Caco-2 (cell line): ENCODE results near the gene USP9X. TPM values are rescaled to one million over a fixed set of nuclear protein-coding genes. Genes with fewer than 3 reads are reported as not detected.
"Not testable (repeated sequence)": the region's sequence is repeated elsewhere in the genome, so short reads cannot be mapped to it uniquely, and the experiment has no call there.

Experiments
- BruUV-seq: library from RNA; stranded (reverse); fragments of 400-500 nt; replicated peaks from 2 replicates; lab custom pipeline; 2021; lab: Mats Ljungman, UMichigan
- CTCF ChIA-PET: fragments of 300-600 bp; sonication (Branson Sonifier 250); formaldehyde crosslinking; loops from one replicate; lab custom pipeline; 2022; ENCODE audit warnings: antibody characterized with exemption; lab: Charles Lee
- POLR2A ChIA-PET: fragments of 300-600 bp; sonication (Branson Sonifier 250); formaldehyde crosslinking; loops from one replicate; lab custom pipeline; 2022; ENCODE audit warnings: antibody characterized with exemption; lab: Charles Lee
- DNase-seq, 2 experiments: peaks; one replicate each; pipeline versions ENCODE4 v3.0.0 to v3.0.0-alpha.2; 2020 to 2022
- H3K27me3 ChIP-seq: replicated peaks from 2 replicates; pipeline ENCODE4 v1.6.0; 2011; ENCODE audit warnings: low read length; ENCODE audit not compliant: control insufficient read depth, insufficient read depth
- H3K36me3 ChIP-seq: 2 replicates; pipeline ENCODE4 v1.5.1; 2011; ENCODE audit warnings: low read length; ENCODE audit not compliant: control insufficient read depth, insufficient read depth
- H3K4me1 ChIP-seq: fragments of 250-450 bp; sonication (Bioruptor Pico); 2 replicates; pipeline ENCODE4 v1.5.1; 2020; ENCODE audit warnings: mild to moderate bottlenecking
- H3K4me3 ChIP-seq: 2 replicates; pipeline ENCODE4 v1.5.1; 2011; ENCODE audit warnings: low read depth, mild to moderate bottlenecking, control low read depth, low read length
- H3K9me3 ChIP-seq: fragments of 250-450 bp; sonication (Bioruptor Pico); 2 replicates; pipeline ENCODE4 v1.5.1; 2020; ENCODE audit warnings: mild to moderate bottlenecking, moderate library complexity
- H3K27ac Mint-ChIP-seq: one replicate; pipeline ENCODE4 v1.8.0; 2022; ENCODE audit warnings: mixed read lengths; ENCODE audit not compliant: unreplicated experiment
- H3K27me3 Mint-ChIP-seq: one replicate; pipeline ENCODE4 v1.8.0; 2022; ENCODE audit warnings: mixed read lengths; ENCODE audit not compliant: insufficient read depth, unreplicated experiment
- H3K36me3 Mint-ChIP-seq: one replicate; pipeline ENCODE4 v1.8.0; 2022; ENCODE audit warnings: mild to moderate bottlenecking, mixed read lengths; ENCODE audit not compliant: insufficient read depth, unreplicated experiment
- H3K4me1 Mint-ChIP-seq: one replicate; pipeline ENCODE4 v1.8.0; 2022; ENCODE audit warnings: low read depth, mixed read lengths; ENCODE audit not compliant: unreplicated experiment
- H3K4me3 Mint-ChIP-seq: one replicate; pipeline ENCODE4 v1.8.0; 2022; ENCODE audit warnings: mild to moderate bottlenecking, moderate library complexity, mixed read lengths; ENCODE audit not compliant: unreplicated experiment
- H3K9me3 Mint-ChIP-seq: one replicate; pipeline ENCODE4 v1.8.0; 2022; ENCODE audit warnings: mixed read lengths; ENCODE audit not compliant: unreplicated experiment
- intact Hi-C: fragments of 100-400 bp; cut with micrococcal nuclease; formaldehyde crosslinking; loops from one replicate; pipeline ENCODE4 v1.10.0; 2022; ENCODE audit not compliant: unreplicated experiment
- total RNA-seq: library from RNA; stranded (reverse); gene quantifications from 2 replicates; pipeline ENCODE4 v1.2.3, GENCODE V29; 2022

USP9X gene
- total RNA-seq, 1 experiment from 2014 or later, result 73.7 TPM

GRCh38 chrX:41285928-41286327 lies 200.7 kb downstream of the USP9X start:
- H3K4me3 Mint-ChIP-seq, H3K27me3 Mint-ChIP-seq, H3K4me1 ChIP-seq, H3K36me3 ChIP-seq, CTCF ChIA-PET, H3K27me3 ChIP-seq, H3K4me3 ChIP-seq, intact Hi-C loops, H3K9me3 ChIP-seq, DNase-seq, H3K9me3 Mint-ChIP-seq, H3K4me1 Mint-ChIP-seq, H3K36me3 Mint-ChIP-seq, BruUV-seq, H3K27ac Mint-ChIP-seq, POLR2A ChIA-PET: not testable (repeated sequence)

Other genes with a start within 250 kb of the USP9X start
- 281 and 302 TPM in 2 replicates for gene DDX3X, start 248.7 kb downstream of the USP9X start, total RNA-seq